Measurements from ENCODE around the gene KMT2C.

DNA sequence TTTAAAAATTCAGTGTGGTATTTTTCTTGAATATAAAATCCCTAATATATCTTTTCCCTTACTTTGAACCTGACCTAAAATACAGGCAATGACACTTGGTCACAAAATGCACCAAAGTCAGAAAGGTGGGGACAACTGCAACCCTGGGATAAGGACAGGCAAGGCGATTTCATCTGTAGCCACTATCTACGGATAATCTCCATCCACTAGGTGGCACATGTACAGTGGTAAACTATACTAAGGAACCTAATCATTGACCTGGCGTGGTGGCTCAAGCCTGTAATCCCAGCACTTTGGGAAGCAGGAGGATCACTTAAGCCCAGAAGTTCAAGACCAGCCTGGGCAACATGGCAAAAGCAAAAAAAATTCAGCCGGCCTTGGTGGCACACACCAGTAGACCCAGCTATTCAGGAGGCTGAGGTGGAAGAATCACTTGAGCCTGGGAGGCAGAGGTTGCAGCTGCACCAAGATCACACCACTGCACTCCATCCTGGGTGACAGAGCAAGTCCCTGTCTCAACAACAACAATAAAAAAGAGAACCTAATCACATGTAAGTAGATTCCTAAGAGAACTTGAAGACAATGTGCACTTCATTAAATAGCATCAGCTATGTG, 98.9 kb downstream of the KMT2C start:
- no peak for TF ChIP-seq EZH2 (IDR thresholded peaks at IDR 0.05; ENCODE audit: insufficient read depth, poor library complexity, severe bottlenecking)
- no peak for TF ChIP-seq EZH2phosphoT487 (IDR thresholded peaks at IDR 0.05; ENCODE audit: insufficient read depth, low read depth)
